HG03280 (cell line): Measurements from ENCODE around the gene MKLN1.
"Not testable (repeated sequence)": the region's sequence is repeated elsewhere in the genome, so short reads cannot be mapped to it uniquely, and the experiment has no call there.

Experiments
- ATAC-seq: cut with Tn5 transposase; IDR thresholded peaks from one replicate; pipeline ENCODE4 v1.9.1; 2021; ENCODE audit warnings: mild to moderate bottlenecking, moderate library complexity; ENCODE audit not compliant: unreplicated experiment

MKLN1 gene

GRCh38 chr7:131307627-131308026, 20.0 kb upstream of the MKLN1 start:
- no peak for ATAC-seq

DNA sequence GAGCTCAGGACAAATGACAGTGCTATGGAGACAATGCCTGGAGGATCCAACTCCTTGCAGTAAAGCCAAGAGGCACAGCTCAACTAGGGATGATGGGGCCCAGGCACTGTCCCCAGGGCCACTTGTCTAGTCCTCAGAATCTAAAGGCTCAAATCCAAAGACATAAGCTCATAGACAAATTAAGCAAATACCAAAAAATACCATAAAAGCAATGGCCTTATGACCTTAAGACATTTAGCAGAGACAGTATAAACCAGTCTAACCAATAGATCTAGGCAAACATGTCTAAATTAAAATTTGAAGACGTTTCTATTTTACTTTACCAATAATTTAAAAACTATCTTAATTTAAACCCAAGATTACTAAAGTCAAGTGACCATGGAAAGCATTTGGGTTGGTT, 14.8 kb upstream of the MKLN1 start:
- no peak for ATAC-seq

- ATAC-seq: no peak
Measured at GRCh38 chr7:131320603-131321002, 7.1 kb upstream of the MKLN1 start.

DNA sequence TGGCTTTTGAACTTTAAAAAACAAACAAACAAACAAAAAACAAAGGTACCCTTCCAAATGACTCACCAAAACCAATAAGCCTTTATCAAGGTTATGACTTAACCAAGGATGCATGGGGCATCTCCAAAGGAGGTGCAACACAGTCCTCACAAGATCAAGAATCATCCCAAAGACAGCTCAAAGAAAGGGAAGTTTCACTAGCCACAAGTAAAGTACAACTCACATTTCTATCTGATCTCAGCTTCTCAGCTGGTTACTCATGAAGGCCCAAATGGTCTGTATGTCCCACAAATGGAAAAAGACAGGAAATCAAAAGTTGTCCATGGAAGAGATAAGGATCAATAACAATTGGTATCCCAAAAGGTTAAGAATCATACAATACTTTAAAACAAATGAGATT, 6.0 kb upstream of the MKLN1 start:
- no peak for ATAC-seq

GRCh38 chr7:131322061-131322460, 5.6 kb upstream of the MKLN1 start:
- ATAC-seq: no peak

- ATAC-seq: no peak
Measured at GRCh38 chr7:131322861-131323260, 4.8 kb upstream of the MKLN1 start.

- ATAC-seq: no peak
Measured at GRCh38 chr7:131325179-131325840, 2.4 kb upstream of the MKLN1 start.

GRCh38 chr7:131326576-131326975, 1.1 kb upstream of the MKLN1 start:
- no peak for ATAC-seq

DNA sequence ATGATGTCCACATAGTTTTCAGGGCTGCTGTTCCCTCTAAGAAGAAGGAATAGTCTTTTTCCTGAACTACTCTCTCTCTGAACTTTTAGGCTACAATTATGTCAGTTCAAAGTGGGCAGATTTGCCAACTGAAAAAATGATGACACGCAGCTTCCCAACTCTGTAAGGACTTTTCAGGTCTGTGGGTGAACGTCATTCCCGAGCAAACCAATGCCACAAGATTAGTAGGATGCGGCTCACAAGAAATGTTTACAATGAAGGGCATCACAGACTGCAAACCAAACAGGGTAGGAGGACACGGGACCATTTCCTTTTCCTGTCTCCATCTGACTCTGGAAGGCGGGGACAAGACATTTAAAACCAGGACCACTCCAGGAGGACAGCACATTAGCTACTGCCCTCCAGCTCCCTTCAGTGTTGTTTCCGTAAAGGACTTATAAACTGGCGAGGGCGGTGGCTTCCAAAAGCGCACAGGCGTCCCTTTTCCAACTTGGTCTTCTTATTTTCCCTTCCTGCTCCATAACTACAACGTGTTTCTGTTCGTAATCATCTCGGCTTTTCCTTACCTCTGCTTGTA, 539 bp upstream of the MKLN1 start:
- ATAC-seq: peak; percentile 12

DNA sequence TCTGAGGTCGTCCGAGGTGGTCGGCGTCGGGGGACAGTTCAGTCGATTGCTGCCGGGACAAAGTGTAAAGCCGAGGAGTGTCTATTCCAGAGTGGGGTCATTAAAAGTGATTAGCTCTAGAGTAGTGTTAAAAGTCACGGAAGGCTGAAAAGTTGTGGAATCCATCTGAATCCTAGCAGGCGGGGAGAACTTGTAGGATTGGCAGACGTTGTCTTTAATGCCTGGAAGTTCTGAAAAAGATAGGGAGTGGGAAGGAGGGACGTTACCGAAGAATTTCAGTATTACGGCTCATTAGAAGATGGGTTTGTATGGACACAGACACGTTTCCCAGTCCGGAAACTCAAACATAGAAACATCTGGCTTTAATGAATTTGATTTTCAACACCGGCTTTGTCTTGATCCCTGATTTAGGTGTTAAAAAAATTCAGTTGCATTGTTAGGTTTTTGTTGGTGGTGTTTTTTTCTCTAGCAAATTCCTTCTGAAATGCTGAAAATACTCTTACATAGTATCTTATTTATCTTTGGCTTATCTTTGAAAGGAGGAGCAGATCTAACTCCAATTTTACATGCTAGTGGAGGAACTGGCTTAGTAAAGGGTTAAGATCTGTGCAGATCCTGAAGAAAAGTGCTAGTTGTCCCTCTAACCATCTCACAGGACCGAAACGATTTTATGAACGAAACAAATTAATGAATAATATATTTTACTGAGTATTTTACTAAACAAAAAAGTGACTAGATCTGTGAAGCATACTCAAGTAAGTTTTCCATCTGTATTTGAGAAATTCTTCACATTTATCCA, 900 bp downstream of the MKLN1 start:
- no peak for ATAC-seq

DNA sequence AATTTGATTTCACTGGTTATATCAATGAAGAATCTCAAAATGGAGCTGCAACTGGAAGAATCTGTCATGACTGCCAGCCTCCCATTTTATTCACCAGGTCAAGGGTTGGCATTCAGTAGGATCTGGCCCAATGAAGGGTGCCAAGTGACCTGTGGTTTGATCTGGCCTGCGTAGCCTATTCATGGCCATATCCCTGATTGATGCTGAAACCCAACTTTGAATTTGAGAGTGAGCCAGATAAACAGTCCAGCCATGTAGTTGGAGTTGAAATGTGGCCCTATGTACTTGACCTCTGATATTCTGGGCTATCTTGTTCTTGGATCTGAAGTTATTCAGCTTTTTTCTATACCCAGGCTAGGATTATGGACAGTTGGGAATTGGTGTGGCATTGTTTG, 1.5 kb downstream of the MKLN1 start:
- no peak for ATAC-seq

- ATAC-seq: no peak
Measured at GRCh38 chr7:131330299-131330698, 2.6 kb downstream of the MKLN1 start.

DNA sequence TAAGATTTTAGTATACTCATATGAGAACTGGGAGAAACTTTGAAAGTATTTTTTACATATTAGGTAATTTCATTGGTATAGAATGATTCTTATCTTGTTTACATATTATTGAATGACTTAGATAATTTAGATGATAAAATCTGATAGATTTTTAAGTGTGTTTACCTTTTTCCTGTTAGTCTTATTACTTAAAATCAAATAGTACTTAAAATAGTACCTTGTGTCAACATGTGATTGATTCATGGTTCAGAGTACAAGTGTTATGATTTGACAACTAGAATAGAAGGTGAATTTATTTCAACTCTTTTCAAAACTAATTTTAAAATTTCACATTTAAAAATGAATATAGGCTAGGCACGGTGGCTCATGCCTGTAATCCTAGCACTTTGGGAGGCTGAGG, 4.1 kb downstream of the MKLN1 start:
- no peak for ATAC-seq

DNA sequence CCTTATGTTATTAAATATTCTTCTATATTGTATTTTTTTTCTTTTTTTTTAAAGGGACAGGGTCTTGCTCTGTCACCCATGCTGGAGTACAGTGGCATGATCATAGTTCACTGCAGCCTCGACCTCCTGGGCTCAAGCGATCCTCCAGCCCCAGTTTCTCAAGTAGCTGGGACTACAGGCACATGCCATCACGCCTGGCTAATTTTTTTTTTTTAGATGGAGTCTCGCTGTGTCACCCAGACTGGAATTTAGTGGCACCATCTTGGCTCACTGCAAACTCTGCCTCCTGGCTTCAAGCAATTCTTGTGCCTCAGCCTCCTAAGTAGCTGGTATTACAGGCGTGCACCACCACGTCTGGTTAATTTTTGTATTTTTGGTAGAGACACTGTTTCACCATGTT, 5.1 kb downstream of the MKLN1 start:
- ATAC-seq: not testable (repeated sequence)

DNA sequence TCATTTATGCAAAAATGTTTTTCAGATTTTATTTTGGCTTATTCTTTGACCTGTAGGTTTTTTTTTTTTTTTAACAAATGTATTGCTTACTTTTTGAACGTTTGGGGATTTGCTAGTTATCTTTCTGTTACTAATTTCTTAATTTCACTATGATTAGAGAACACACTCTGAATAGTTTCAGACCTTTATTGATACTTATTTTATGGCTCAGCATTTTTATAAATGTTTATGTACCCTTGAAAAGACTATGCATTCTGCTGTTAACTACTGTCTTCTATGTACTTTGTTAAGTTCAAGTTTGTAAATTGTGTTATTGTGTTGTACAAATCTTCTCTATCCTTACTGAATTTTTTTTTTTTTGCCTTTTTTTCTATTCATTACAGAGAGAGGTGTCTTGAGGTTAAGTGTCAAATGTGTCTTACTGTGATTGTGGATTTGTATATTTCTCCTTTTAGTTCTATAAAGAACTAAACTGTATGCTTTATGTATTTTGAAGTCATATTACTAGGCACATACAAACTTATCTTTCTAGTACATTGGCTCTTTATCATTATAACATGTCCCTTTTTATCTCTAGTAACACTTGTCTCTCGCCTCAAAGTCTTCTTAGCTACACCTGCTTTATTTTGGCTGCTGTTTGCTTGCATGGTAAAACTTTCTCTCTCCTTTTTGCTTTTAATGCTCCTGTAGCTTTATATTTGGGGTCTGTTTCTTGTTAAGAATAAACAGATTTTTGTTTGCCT, 8.1 kb downstream of the MKLN1 start:
- ATAC-seq: no peak

DNA sequence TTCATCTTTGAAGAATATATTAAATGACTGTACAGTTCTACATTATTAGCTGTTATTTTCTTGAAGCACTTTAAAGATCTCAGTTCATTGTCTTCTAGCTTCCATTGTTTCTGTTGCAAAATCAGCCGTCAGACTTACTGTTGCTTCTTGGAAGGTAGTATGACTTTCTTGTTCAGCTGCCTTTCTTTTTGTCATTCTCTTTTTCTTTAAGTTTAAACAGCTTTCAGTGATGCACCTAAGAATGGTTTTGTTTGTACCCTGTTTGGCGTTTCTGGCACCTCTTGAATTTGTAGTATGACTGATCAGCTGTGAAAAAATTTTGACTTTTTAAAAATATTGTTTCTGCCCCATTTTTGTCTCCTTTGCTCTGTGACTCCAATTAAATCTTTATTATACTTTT, 9.3 kb downstream of the MKLN1 start:
- ATAC-seq: no peak

DNA sequence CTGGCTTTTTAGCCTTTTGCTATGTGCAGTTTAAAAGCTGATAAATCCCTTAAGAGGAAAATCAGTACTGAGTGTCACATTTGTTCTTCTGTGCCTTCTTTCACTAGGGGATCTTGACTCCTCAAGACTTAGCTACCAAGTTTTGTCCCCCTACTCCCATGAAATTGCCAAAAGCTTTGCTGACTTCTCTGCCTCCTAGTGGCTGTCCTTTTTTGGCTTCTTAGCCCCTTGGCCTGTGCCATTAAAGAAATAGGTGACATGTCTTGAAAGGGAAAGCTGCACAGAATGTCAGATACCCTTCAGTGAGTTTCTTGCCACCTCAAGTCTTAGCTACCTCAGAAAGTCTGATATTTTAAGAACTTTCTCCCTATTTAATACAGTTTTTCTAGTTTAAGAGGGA, 10.5 kb downstream of the MKLN1 start:
- no peak for ATAC-seq

DNA sequence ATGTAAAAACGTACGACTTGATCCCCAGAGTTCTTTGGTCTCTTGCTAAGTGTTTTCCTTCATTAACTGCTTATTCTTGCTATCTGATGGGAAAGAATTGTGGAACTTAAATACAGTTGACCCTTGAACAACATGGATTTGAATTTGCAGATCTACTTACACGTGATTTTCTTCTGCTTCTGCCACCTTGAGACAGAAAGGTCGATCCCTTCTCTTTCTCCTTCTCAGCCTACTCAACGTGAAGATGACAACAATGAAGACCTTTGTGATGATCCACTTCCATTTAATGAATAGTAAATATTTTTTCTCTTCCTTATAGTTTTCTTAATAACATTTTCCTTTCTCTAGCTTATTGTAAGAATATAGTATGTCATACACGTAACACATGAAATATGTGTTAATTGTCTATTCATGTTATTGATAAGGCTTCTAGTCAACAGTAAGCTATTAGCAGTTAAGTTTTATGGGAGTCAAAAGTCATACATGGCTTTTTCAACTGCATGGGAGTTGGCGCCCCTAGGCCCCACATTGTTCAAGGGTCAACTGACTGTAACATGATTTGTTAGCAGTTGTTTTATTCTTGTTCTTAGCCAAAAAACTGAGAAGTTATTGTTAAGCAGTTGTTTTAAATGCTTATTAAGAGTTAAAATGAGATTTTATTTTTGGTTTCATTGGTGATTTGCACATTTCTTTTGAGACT, 11.2 kb downstream of the MKLN1 start:
- ATAC-seq: no peak

DNA sequence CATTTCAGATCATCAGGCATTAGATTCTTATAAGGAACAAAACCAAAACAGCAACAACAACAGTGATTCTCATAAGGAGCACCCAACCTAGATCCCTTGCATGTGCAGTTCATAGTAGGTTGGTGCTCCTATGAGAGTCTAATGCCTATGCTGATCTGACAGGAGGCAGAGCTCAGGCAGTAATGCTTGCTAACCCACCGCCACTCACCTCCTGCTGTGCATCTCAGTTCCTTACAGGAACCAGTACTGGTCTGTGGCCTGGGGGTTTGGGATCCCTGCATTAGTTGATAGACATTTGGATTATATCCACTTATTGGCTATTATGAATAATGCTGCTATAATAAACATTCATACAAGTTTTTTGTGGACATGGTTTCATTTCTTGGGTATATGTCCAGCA, 14.0 kb downstream of the MKLN1 start:
- no peak for ATAC-seq

GRCh38 chr7:131342864-131343442, 15.3 kb downstream of the MKLN1 start:
- ATAC-seq: no peak
